Adrenal gland (tissue), 12 donors: ENCODE measurements around the gene ZNF324B. TPM values are rescaled to one million over a fixed set of nuclear protein-coding genes. Genes with fewer than 3 reads are reported as not detected.
A peak's percentile ranks its signal among the peaks of the same experiment; 100 is the strongest.

Experiments used
- DNase-seq, 7 donors: peaks; one replicate each; pipeline ENCODE4 v3.0.0-alpha.2; 2019 to 2020
- H3K27ac ChIP-seq, 5 donors: fragments of 200-600 bp; sonication (generic) in 4 of 5; 1 replicate in 3 of 5; 2 replicates in 2 of 5; pipeline versions ENCODE4 v1.5.1 to v1.8.0; 2016 to 2020; ENCODE audit warnings: mild to moderate bottlenecking in 1 of 5
- H3K27me3 ChIP-seq: fragments of 200-600 bp; 2 replicates; pipeline ENCODE4 v1.8.0; 2021
- H3K36me3 ChIP-seq, 2 donors: fragments of 200-600 bp; replicated peaks in 1 of 2; 1 replicate in 1 of 2; 2 replicates in 1 of 2; pipeline versions ENCODE4 v1.5.1 to v1.8.0; 2018 to 2022
- H3K4me1 ChIP-seq, 2 donors: fragments of 200-600 bp; replicated peaks in 1 of 2; 1 replicate in 1 of 2; 2 replicates in 1 of 2; pipeline versions ENCODE4 v1.5.1 to v1.8.0; 2018 to 2021
- H3K4me3 ChIP-seq, 4 donors: fragments of 200-600 bp; sonication (generic) in 3 of 4; one replicate each; pipeline ENCODE4 v1.5.1; 2016 to 2018
- H3K9me3 ChIP-seq, 3 donors: fragments of 200-600 bp; sonication (generic) in 1 of 3; replicated peaks in 1 of 3; 1 replicate in 2 of 3; 2 replicates in 1 of 3; pipeline versions ENCODE4 v1.5.1 to v1.8.0; 2016 to 2021
- POLR2A ChIP-seq, 2 donors: fragments of 450-650 bp; IDR thresholded peaks; one replicate each; pipeline ENCODE4 v1.6.1; 2017; ENCODE audit warnings: antibody characterized with exemption in 2 of 2, mild to moderate bottlenecking in 2 of 2, moderate library complexity in 1 of 2
- WGBS, 4 donors: extraction: QIAGEN DNeasy Blood & Tissue Kit in 2 of 4; methylation state at CpG; one replicate each; pipeline versions ENCODE4 v1.1.5 to v1.1.7; 2013 to 2017; 5-methylcytosine and 5-hydroxymethylcytosine counted together
- intact Hi-C, 2 donors: fragments of 100-400 bp; cut with DNase I; formaldehyde crosslinking; loops; one replicate each; pipeline versions ENCODE4 v1.14.1 to v1.15.0; 2022 to 2023
- polyA plus RNA-seq, 3 donors: library from polyadenylated mRNA; stranded (reverse); fragments of 200-250 nt in 2 of 3; fragments of 350-450 nt in 1 of 3; fragmentation: Illumina TruSeq in 1 of 3; extraction: RNeasy Lipid Tissue Mini Kit (QIAGEN cat#74804) in 1 of 3; gene quantifications; one replicate each; pipeline ENCODE4 v1.2.3, GENCODE V29; 2013 to 2014
- total RNA-seq, 9 donors: library from RNA; depleted of rRNA in 4 of 9; stranded (reverse); fragments of >200 nt in 4 of 9; fragments of 120-200 nt in 1 of 9; fragmentation: NEBNext Ultra II Directional in 1 of 9; extraction: Animal tissue kit (Norgen Biotek cat#: 25700) in 1 of 9; gene quantifications; one replicate each; pipeline versions ENCODE4 v1.1.0 to v1.2.4, GENCODE V29; 2013 to 2023
- TF ChIP-seq, protein P1 (sequence below), 6 experiments: fragments of 450-650 bp in 4 of 6; fragments of 200-600 bp in 2 of 6; sonication (generic) in 1 of 6; IDR thresholded peaks; 1 replicate in 5 of 6; 2 replicates in 1 of 6; pipeline versions ENCODE4 v1.5.1 to v1.8.0; 2016 to 2021; ENCODE audit warnings: antibody characterized with exemption in 6 of 6, mild to moderate bottlenecking in 2 of 6, moderate library complexity in 1 of 6
- donor health status: healthy with polysubstance abuse.
- donor health status: Bipolar disorder and iron deficiency.
- donor health status: DM: yes; HTN: yes; CAD: no.
- donor health status: DM: no; HTN: no; CAD: no.
- donor health status: DM: no; HTN: no; CAD: no.
- donor health status: DM: yes; HTN: yes; CAD: no.

ZNF324B gene
- total and polyA plus RNA-seq, 12 donors = 1.4 to 8.7 (median 6.7) TPM

DNA sequence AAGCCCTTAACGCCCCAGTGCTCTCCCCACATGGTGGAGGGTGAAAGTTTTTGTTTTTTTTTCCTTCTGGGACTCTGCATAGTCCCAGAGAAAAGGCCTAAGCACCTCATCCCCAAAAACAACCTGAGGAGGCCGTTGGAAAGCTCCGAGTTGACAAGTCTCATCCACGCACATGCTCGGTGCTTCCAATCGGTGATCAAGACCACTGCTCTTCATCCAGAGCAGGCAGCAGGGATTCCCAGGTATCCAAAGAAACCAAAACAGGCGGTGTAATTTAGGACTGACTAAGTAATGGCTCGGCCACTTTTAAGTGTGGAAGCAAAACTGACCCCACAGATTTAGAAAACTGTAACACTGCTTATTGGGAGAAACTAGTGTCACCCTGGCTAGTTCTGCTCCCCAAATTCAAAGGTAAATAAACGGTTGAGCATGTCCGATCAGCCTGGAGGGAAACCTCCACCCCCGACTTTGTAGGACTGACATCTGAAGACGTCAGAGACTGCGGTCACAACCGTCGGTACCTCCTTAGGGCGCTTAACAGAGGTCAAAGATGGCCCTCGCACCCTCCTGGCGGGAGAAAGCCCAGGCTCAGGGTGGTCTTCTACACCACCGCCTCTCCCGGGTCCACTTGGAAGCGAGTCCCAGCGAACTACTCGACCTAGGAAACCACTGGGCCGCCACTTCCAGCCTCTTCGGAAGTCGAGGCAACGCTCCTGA lies 23.7 kb downstream of the ZNF324B start:
- H3K9me3 ChIP-seq = no peaks in the 10 kb centered on the region
- no peaks in the 10 kb centered on the region for H3K27me3 ChIP-seq
- TF ChIP-seq, protein P1, sequence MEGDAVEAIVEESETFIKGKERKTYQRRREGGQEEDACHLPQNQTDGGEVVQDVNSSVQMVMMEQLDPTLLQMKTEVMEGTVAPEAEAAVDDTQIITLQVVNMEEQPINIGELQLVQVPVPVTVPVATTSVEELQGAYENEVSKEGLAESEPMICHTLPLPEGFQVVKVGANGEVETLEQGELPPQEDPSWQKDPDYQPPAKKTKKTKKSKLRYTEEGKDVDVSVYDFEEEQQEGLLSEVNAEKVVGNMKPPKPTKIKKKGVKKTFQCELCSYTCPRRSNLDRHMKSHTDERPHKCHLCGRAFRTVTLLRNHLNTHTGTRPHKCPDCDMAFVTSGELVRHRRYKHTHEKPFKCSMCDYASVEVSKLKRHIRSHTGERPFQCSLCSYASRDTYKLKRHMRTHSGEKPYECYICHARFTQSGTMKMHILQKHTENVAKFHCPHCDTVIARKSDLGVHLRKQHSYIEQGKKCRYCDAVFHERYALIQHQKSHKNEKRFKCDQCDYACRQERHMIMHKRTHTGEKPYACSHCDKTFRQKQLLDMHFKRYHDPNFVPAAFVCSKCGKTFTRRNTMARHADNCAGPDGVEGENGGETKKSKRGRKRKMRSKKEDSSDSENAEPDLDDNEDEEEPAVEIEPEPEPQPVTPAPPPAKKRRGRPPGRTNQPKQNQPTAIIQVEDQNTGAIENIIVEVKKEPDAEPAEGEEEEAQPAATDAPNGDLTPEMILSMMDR (IDR thresholded peaks at IDR 0.05) = no peak
- no peak for TF ChIP-seq POLR2A (IDR thresholded peaks at IDR 0.05)
- peaks cover 6 to 14% of the 10 kb centered on the region in 2 donors for H3K4me1 ChIP-seq
- H3K4me3 ChIP-seq = peak overlapping the region in 3 of 4 donors; percentile 38 to 72 (median 59)
- DNase-seq = no peak
- intact Hi-C loops = no loop called here
- peaks cover 0 to 35% of the 10 kb centered on the region in 2 donors for H3K36me3 ChIP-seq
- H3K27ac ChIP-seq = peak overlapping the region; percentile 70 to 95 (median 89)
- 21 to 36% (median 25%) methylated on average over 18 to 27 of the region's 27 CpGs for WGBS, 4 donors

DNA sequence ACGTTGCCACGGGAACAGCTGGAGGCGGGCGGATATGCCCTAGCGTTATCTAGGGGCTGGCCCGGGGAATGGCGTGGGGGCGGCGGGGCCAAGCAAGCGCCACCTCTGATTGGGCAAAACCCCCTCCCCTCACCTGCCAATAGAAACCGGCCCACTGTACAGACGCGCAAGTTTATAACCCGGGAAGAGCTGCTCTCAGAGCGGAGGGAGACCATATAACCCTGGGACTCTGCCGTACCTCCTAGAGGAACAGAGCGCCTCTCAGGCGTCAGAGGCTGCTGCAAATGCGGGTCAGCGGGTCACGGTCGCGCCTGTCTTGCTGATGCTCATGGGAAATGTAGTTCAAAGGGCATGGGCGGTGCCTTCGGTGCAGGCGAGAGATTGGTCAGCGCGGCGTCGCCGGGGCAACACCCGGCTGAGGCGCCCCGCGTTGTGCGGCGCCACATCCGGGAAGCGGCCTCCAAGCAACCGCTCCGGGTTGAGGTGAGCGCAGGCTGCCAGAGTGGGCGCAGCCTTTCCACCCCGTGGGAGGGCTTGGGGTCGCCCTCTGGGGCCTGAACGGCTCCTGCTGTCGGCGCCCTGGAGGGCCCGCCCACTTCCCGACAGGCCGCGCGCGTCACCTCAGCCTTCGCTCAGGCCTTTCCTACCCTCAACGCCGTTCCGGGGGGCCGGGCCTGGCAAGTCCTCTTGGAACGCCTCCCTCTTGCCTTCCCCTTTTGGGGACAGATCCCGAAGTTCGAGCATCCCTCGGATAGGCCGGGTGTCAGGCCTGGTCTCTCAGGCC lies 24.5 kb downstream of the ZNF324B start, which contains the start of gene ZNF446:
TSS of gene ZNF446 (plus strand) at position 639 of the 784 bp plus-strand sequence. CDS start 867 bp downstream, outside the sequence.
- WGBS, 4 donors = 0 to 1% (median 0%) methylated on average over 2 to 64 of the region's 64 CpGs
- H3K27me3 ChIP-seq = no peaks in the 10 kb centered on the region
- H3K27ac ChIP-seq = peak within 1 kb of the TSS; percentile 70 to 95 (median 89)
- DNase-seq = peak; percentile 94 to 99 (median 98)
- peak; percentile 26 to 58 for TF ChIP-seq POLR2A (IDR thresholded peaks at IDR 0.05)
- TF ChIP-seq, protein P1 (IDR thresholded peaks at IDR 0.05) = no peak
- peak within 1 kb of the TSS; percentile 22 to 72 (median 48) for H3K4me3 ChIP-seq
- H3K36me3 ChIP-seq = peaks cover 0 to 36% of the 10 kb centered on the region in 2 donors
- no peaks in the 10 kb centered on the region for H3K9me3 ChIP-seq
- H3K4me1 ChIP-seq = peaks cover 6 to 14% of the 10 kb centered on the region in 2 donors
- intact Hi-C loops = no loop called here

DNA sequence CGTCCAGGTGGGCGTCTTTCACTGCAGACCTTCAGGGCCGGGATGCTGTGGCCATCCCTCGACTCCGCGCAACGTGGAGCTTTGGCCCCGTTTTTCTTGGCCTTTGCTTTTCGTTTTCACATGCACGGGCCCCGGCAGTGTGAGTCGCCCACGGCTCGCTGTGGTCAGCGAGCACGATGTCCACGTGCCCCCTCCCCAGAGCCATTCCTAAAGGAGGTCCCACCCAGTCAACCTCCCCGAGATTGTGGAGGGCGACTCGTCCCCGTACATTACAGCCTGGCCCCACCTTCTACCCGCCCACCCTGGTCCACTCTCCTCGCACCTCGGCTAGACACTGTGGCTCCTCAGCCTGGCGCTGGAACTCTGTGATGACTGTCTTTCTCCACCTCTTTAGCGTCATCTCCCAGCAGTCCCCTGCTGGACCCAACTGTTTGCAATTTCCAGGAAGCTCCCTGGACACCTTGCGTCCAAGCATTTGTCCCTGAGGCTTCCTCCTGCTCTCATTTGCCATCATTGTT lies 25.1 kb downstream of the ZNF324B start:
- intact Hi-C loops = no loop called here
- H3K27ac ChIP-seq = peak overlapping the region; percentile 70 to 95 (median 89)
- peaks cover 6 to 14% of the 10 kb centered on the region in 2 donors for H3K4me1 ChIP-seq
- 3 to 7% (median 5%) methylated on average over 12 to 27 of the region's 27 CpGs for WGBS, 4 donors
- peak overlapping the region in 3 of 4 donors; percentile 22 to 72 (median 38) for H3K4me3 ChIP-seq
- H3K36me3 ChIP-seq = peaks cover 0 to 35% of the 10 kb centered on the region in 2 donors
- peak in 4 of 7 donors; percentile 66 to 82 (median 72) for DNase-seq
- no peaks in the 10 kb centered on the region for H3K9me3 ChIP-seq
- peak in 1 of 2 donors; percentile 3 for TF ChIP-seq POLR2A (IDR thresholded peaks at IDR 0.05)
- TF ChIP-seq, protein P1 (IDR thresholded peaks at IDR 0.05) = peak in 1 of 6 experiments; percentile 9
- no peaks in the 10 kb centered on the region for H3K27me3 ChIP-seq

DNA sequence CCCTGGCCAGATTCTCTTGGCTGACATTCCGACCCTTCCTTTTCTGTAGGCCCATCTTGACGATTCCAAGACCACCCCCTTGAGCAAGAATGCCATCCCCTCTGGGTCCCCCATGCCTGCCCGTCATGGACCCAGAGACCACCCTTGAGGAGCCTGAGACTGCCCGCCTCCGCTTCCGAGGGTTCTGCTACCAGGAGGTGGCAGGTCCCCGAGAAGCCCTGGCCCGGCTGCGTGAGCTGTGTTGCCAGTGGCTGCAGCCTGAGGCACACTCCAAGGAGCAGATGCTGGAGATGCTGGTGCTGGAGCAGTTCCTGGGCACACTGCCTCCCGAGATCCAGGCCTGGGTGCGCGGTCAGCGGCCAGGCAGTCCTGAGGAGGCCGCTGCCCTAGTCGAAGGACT lies 25.7 kb downstream of the ZNF324B start:
- 81 to 88% (median 85%) methylated on average over 6 to 15 of the region's 15 CpGs for WGBS, 4 donors
- H3K4me3 ChIP-seq = no peak overlapping the region

More for the DNA sequence above, 25.7 kb downstream of the ZNF324B start:
- intact Hi-C loops = no loop called here
- H3K36me3 ChIP-seq = peaks cover 0 to 30% of the 10 kb centered on the region in 2 donors
- H3K4me1 ChIP-seq = peaks cover 6 to 14% of the 10 kb centered on the region in 2 donors
- TF ChIP-seq, protein P1 (IDR thresholded peaks at IDR 0.05) = no peak
- no peak for DNase-seq
- H3K27ac ChIP-seq = peak overlapping the region in 3 of 5 donors; percentile 70 to 91 (median 89)
- no peaks in the 10 kb centered on the region for H3K9me3 ChIP-seq
- H3K27me3 ChIP-seq = no peaks in the 10 kb centered on the region
